SK-N-SH treated with all-trans-retinoic acid at 6 μM for 48 hours (cell line): ENCODE results near the gene SPN.
A peak's percentile ranks its signal among the peaks of the same experiment; 100 is the strongest.

Experiments
- ATAC-seq: fragments of 200-7000 bp; cut with Tn5 transposase; 3 replicates; pipeline ENCODE4 v1.9.1; 2020; ENCODE audit warnings: mild to moderate bottlenecking, moderate library complexity
- ARNTL ChIP-seq: fragments of 450-650 bp; formaldehyde crosslinking; IDR thresholded peaks from 2 replicates; pipeline ENCODE4 v1.5.0; 2020; ENCODE audit warnings: low read depth, mild to moderate bottlenecking, moderate library complexity, borderline replicate concordance
- BACH2 ChIP-seq: fragments of 250-450 bp; sonication (Bioruptor Pico); IDR thresholded peaks from 2 replicates; pipeline ENCODE4 v1.9.0; 2021; ENCODE audit warnings: mild to moderate bottlenecking, borderline replicate concordance
- CSDC2 ChIP-seq: fragments of 250-450 bp; sonication (Bioruptor Pico); IDR thresholded peaks from 2 replicates; pipeline ENCODE4 v1.5.0; 2020; ENCODE audit warnings: mild to moderate bottlenecking, moderate library complexity
- ESRRG ChIP-seq: fragments of 250-450 bp; sonication (Bioruptor Pico); IDR thresholded peaks from 2 replicates; pipeline ENCODE4 v1.6.1; 2021; ENCODE audit warnings: mild to moderate bottlenecking
- GLIS3 ChIP-seq: fragments of 250-450 bp; sonication (Bioruptor Pico); IDR thresholded peaks from 2 replicates; pipeline ENCODE4 v1.5.0; 2020; ENCODE audit warnings: mild to moderate bottlenecking, moderate library complexity
- ISL1 ChIP-seq: fragments of 250-450 bp; sonication (Bioruptor Pico); IDR thresholded peaks from 2 replicates; pipeline ENCODE4 v2.1.2; 2022; ENCODE audit warnings: mild to moderate bottlenecking, moderate library complexity
- OSR1 ChIP-seq: fragments of 250-450 bp; sonication (Bioruptor Pico); IDR thresholded peaks from 2 replicates; pipeline ENCODE4 v1.8.0; 2022; ENCODE audit warnings: moderate library complexity, mild to moderate bottlenecking, inconsistent platforms
- PPARA ChIP-seq: fragments of 250-450 bp; sonication (Bioruptor Pico); IDR thresholded peaks from 2 replicates; pipeline ENCODE4 v1.5.0; 2020; ENCODE audit warnings: mild to moderate bottlenecking, borderline replicate concordance
- RARB ChIP-seq: fragments of 250-450 bp; sonication (Bioruptor Pico); IDR thresholded peaks from 2 replicates; pipeline ENCODE4 v1.8.0; 2021; ENCODE audit warnings: mild to moderate bottlenecking, moderate library complexity
- SNAI2 ChIP-seq: fragments of 250-450 bp; sonication (Bioruptor Pico); IDR thresholded peaks from 2 replicates; pipeline ENCODE4 v1.5.0; 2020; ENCODE audit warnings: mild to moderate bottlenecking, moderate library complexity
- TCF4 ChIP-seq: fragments of 250-450 bp; sonication (Bioruptor Pico); IDR thresholded peaks from 2 replicates; pipeline ENCODE4 v1.8.0; 2021; ENCODE audit warnings: mild to moderate bottlenecking, moderate library complexity, borderline replicate concordance
- TOX ChIP-seq: fragments of 250-450 bp; sonication (Bioruptor Pico); IDR thresholded peaks from 2 replicates; pipeline ENCODE4 v1.8.0; 2021; ENCODE audit warnings: mild to moderate bottlenecking, moderate library complexity, borderline replicate concordance
- ZFP3 ChIP-seq: fragments of 250-450 bp; sonication (Bioruptor Pico); IDR thresholded peaks from 2 replicates; pipeline ENCODE4 v1.5.0; 2020; ENCODE audit warnings: mild to moderate bottlenecking, moderate library complexity
- ZFP30 ChIP-seq: fragments of 450-650 bp; formaldehyde crosslinking; IDR thresholded peaks from 2 replicates; pipeline ENCODE4 v1.5.0; 2022; ENCODE audit warnings: mild to moderate bottlenecking, moderate library complexity
- ZNF565 ChIP-seq: fragments of 450-650 bp; formaldehyde crosslinking; conservative IDR thresholded peaks from 2 replicates; pipeline ENCODE4 v1.5.0; 2020; ENCODE audit warnings: low read depth, mild to moderate bottlenecking, moderate library complexity
- ZNF70 ChIP-seq: fragments of 450-650 bp; formaldehyde crosslinking; IDR thresholded peaks from 2 replicates; pipeline ENCODE4 v1.5.0; 2020; ENCODE audit warnings: mild to moderate bottlenecking, moderate library complexity
- ZNF8 ChIP-seq: fragments of 450-650 bp; formaldehyde crosslinking; IDR thresholded peaks from 2 replicates; pipeline ENCODE4 v1.5.0; 2020; ENCODE audit warnings: mild to moderate bottlenecking, moderate library complexity
- TF ChIP-seq, protein P1 (sequence below): fragments of 250-450 bp; sonication (Bioruptor Pico); IDR thresholded peaks from 2 replicates; pipeline ENCODE4 v1.8.0; 2021; ENCODE audit warnings: low read depth, mild to moderate bottlenecking, moderate library complexity, borderline replicate concordance
- TF ChIP-seq, protein P2 (sequence below): fragments of 250-450 bp; sonication (Bioruptor Pico); IDR thresholded peaks from 2 replicates; pipeline ENCODE4 v1.5.1; 2021; ENCODE audit warnings: mild to moderate bottlenecking, moderate library complexity
- TF ChIP-seq, protein P3 (sequence below): fragments of 250-450 bp; sonication (Bioruptor Pico); IDR thresholded peaks from 2 replicates; pipeline ENCODE4 v1.5.0; 2020; ENCODE audit warnings: mild to moderate bottlenecking, moderate library complexity
- TF ChIP-seq, protein P4 (sequence below): fragments of 250-450 bp; sonication (Bioruptor Pico); IDR thresholded peaks from 2 replicates; pipeline ENCODE4 v1.8.0; 2020; ENCODE audit warnings: mild to moderate bottlenecking, moderate library complexity, borderline replicate concordance

SPN gene

DNA sequence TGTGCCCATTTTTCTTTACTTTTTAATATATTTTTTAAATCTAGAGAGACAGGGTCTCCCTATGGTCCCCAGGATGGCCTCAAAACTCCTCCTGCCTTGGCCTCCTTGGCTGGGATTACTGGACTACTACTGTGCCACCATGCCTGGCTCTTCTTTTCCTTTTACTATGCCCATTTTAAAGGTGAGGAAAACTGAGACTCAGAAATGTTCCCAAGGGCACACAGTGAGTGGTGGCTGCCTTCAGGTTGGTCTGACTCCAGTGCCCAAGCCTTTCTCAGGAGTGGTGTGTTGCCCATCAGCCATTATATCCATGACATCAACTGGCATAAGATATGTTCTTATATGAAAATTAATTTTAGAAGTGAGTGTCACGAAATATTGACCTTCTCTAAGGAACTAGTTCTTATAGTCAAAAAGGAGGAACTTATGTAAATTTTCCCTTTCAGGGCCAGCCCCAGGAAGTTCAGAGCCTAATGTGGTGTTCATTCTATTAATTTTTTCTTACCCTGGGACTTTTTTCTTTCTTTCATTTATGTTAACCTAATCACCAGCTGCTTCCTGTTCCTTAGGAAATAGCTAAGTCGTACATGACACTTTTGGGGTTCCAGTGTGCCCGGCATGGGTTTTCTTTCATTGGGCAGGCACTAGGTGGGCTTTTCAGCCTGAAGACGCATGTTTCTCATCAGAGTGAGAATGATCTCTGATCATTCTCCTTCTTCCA lies 17.9 kb upstream of the SPN start:
- no peak for TF ChIP-seq RARB (CRISPR knock-in tag)
- TF ChIP-seq TOX (CRISPR knock-in tag) = no peak
- no peak for TF ChIP-seq SNAI2 (CRISPR knock-in tag)
- no peak for TF ChIP-seq ZNF70 (CRISPR knock-in tag)
- no peak for TF ChIP-seq OSR1 (CRISPR knock-in tag)
- TF ChIP-seq PPARA (CRISPR knock-in tag) = no peak
- no peak for TF ChIP-seq ARNTL (CRISPR knock-in tag)
- TF ChIP-seq, protein P1, sequence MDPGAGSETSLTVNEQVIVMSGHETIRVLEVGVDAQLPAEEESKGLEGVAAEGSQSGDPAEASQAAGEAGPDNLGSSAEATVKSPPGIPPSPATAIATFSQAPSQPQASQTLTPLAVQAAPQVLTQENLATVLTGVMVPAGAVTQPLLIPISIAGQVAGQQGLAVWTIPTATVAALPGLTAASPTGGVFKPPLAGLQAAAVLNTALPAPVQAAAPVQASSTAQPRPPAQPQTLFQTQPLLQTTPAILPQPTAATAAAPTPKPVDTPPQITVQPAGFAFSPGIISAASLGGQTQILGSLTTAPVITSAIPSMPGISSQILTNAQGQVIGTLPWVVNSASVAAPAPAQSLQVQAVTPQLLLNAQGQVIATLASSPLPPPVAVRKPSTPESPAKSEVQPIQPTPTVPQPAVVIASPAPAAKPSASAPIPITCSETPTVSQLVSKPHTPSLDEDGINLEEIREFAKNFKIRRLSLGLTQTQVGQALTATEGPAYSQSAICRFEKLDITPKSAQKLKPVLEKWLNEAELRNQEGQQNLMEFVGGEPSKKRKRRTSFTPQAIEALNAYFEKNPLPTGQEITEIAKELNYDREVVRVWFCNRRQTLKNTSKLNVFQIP (CRISPR knock-in tag) = no peak
- no peak for TF ChIP-seq ISL1 (CRISPR knock-in tag)
- TF ChIP-seq, protein P2, sequence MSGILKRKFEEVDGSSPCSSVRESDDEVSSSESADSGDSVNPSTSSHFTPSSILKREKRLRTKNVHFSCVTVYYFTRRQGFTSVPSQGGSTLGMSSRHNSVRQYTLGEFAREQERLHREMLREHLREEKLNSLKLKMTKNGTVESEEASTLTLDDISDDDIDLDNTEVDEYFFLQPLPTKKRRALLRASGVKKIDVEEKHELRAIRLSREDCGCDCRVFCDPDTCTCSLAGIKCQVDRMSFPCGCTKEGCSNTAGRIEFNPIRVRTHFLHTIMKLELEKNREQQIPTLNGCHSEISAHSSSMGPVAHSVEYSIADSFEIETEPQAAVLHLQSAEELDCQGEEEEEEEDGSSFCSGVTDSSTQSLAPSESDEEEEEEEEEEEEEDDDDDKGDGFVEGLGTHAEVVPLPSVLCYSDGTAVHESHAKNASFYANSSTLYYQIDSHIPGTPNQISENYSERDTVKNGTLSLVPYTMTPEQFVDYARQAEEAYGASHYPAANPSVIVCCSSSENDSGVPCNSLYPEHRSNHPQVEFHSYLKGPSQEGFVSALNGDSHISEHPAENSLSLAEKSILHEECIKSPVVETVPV (CRISPR knock-in tag) = no peak
- no peak for TF ChIP-seq ZNF565
- no peak for ATAC-seq

DNA sequence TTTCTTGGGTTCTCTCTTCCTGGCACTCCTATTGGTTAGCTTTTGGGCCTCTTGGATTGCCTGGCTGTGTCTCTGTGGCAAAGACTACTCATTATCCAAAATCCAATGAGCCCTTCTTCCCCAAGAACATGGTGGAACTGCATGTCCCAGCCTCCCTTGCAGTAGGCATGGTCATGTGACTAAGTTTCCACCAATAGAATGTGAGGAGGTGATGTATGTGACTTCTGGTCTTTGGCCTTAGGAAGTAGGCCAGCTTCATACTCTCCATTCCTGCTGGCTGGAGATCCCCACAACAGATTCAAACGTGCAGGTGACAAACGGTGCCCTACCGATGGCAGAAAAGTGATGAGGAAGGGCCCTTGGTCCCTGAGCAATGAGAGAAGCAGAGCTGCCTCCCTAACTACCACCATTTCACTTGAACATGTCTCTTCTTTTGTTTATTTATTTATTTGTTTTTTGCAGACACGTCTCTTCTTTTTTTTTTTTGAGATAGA lies 17.3 kb upstream of the SPN start:
- TF ChIP-seq, protein P3, sequence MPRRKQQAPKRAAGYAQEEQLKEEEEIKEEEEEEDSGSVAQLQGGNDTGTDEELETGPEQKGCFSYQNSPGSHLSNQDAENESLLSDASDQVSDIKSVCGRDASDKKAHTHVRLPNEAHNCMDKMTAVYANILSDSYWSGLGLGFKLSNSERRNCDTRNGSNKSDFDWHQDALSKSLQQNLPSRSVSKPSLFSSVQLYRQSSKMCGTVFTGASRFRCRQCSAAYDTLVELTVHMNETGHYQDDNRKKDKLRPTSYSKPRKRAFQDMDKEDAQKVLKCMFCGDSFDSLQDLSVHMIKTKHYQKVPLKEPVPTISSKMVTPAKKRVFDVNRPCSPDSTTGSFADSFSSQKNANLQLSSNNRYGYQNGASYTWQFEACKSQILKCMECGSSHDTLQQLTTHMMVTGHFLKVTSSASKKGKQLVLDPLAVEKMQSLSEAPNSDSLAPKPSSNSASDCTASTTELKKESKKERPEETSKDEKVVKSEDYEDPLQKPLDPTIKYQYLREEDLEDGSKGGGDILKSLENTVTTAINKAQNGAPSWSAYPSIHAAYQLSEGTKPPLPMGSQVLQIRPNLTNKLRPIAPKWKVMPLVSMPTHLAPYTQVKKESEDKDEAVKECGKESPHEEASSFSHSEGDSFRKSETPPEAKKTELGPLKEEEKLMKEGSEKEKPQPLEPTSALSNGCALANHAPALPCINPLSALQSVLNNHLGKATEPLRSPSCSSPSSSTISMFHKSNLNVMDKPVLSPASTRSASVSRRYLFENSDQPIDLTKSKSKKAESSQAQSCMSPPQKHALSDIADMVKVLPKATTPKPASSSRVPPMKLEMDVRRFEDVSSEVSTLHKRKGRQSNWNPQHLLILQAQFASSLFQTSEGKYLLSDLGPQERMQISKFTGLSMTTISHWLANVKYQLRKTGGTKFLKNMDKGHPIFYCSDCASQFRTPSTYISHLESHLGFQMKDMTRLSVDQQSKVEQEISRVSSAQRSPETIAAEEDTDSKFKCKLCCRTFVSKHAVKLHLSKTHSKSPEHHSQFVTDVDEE (CRISPR knock-in tag) = no peak
- TF ChIP-seq GLIS3 = no peak
- TF ChIP-seq, all 23 proteins: peak for 0
- ATAC-seq = peak; percentile 43; the same call in 1 of the 3 replicates

DNA sequence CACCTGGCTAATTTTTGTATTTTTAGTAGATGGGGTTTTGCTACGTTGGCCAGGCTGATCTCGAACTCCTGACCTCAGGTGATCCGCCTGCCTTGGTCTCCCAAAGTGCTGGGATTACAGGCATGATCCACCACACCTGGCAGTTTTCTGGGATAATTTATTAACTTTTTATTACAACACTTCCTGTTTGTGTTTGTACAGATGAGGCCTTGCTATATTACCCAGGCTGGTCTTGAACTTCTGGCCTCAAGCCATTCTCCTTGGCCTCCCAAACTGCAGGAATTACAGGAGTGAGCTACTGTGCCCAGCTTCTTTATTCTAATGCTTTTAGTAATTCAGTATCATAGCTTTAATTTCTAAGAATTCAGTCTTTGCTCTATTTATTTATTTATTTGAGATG lies 16.1 kb upstream of the SPN start:
- no peak for ATAC-seq
- TF ChIP-seq TOX (CRISPR knock-in tag) = no peak
- TF ChIP-seq, protein P4, sequence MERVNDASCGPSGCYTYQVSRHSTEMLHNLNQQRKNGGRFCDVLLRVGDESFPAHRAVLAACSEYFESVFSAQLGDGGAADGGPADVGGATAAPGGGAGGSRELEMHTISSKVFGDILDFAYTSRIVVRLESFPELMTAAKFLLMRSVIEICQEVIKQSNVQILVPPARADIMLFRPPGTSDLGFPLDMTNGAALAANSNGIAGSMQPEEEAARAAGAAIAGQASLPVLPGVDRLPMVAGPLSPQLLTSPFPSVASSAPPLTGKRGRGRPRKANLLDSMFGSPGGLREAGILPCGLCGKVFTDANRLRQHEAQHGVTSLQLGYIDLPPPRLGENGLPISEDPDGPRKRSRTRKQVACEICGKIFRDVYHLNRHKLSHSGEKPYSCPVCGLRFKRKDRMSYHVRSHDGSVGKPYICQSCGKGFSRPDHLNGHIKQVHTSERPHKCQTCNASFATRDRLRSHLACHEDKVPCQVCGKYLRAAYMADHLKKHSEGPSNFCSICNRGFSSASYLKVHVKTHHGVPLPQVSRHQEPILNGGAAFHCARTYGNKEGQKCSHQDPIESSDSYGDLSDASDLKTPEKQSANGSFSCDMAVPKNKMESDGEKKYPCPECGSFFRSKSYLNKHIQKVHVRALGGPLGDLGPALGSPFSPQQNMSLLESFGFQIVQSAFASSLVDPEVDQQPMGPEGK (CRISPR knock-in tag) = no peak
- no peak for TF ChIP-seq ZNF70 (CRISPR knock-in tag)
- TF ChIP-seq ARNTL (CRISPR knock-in tag) = no peak

DNA sequence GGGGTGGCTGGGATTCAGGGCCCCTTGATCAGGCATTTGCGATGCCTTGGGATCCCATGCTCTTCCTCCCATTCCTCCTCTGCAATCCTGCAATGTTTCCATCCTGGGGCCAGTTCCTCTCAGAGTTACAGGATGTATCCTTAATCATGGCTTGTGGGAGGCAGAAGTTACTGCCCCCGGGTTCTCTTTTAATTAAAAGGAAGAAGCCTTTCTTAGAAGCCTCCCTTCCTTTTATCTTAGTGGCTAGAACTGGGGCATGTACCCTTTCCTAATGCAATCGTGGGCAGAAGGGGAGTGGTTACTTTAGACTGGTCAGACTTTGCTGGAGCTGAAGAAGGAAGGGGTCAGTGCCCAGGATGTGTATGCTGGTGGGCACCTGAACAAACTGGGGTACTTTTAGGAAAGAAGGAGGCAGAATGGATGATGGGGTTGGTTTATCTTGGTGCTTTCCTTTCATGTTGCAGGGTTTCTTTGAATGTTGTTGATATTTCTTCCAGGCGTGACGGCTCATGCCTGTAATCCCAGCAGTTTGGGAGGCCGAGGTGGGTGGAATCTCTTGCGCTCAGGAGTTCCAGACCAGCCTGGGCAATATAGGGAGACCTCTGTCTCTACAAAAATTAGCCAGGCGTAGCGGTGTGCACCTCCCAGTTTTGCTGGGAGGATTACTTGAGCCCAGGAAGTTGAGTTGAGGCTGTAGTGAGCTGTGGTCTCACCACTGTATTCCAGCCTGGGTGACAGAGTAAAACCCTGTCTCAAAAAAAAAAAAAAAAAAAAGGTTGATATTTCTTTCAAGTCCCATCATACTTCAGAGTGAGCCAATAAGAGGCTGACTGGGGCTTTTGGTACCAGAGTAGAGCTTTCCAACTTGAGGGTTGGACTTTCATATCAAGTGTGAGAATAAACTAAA lies 13.2 kb upstream of the SPN start:
- ATAC-seq = no peak
- TF ChIP-seq CSDC2 (no peak), ZFP30 (no peak), ZNF565 (no peak), ZNF70 (CRISPR knock-in tag) (no peak), OSR1 (CRISPR knock-in tag) (no peak), ARNTL (CRISPR knock-in tag) (no peak), ZNF8 (CRISPR knock-in tag) (no peak), BACH2 (CRISPR knock-in tag) (no peak), RARB (CRISPR knock-in tag) (no peak), TCF4 (no peak), ZFP3 (CRISPR knock-in tag) (no peak), TOX (CRISPR knock-in tag) (no peak), PPARA (CRISPR knock-in tag) (no peak), ESRRG (no peak), ISL1 (CRISPR knock-in tag) (no peak)
- TF ChIP-seq, protein P4 (CRISPR knock-in tag) = no peak
- TF ChIP-seq, protein P1 (CRISPR knock-in tag) = no peak
